Stomach (tissue), 4 donors: Measurements from ENCODE around the gene SCAMP5.

Source experiments
- EP300 ChIP-seq: sonication (generic); formaldehyde crosslinking; IDR thresholded peaks from one replicate; pipeline ENCODE4 v1.6.1; 2017; ENCODE audit warnings: antibody characterized with exemption
- POLR2AphosphoS5 ChIP-seq, 3 donors: sonication (generic); formaldehyde crosslinking; IDR thresholded peaks; one replicate each; pipeline ENCODE4 v1.6.1; 2016; ENCODE audit warnings: antibody characterized with exemption in 3 of 3
- TF ChIP-seq, protein P1 (sequence below), 7 experiments: fragments of 450-650 bp in 4 of 7; fragments of 200-600 bp in 3 of 7; sonication (generic) in 3 of 7; IDR thresholded peaks; one replicate each; pipeline ENCODE4 v1.5.1; 2016 to 2019; ENCODE audit warnings: antibody characterized with exemption in 7 of 7, control low read depth in 2 of 7, mild to moderate bottlenecking in 1 of 7

DNA sequence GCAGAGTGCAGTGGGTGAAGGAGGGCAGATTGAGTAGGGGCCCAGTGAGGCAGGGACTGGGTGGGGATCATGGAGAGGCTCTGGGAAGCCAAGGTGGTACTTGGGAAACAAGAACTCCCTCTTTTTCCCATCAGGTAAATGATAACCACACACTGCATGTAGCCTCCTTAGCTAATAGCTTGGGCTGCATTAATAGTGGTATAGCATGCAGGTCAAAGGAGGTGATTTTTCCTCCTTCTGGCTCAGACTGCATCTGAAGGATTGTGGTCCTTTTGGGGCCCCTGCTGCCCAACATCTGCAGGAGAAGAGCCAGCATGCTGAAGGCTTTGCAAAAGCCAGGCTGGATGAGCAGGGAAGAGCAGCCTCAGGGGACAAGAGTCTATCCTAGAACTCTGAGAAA is 73.4 kb downstream of the SCAMP5 start:
- no peak for TF ChIP-seq EP300
- TF ChIP-seq, protein P1, sequence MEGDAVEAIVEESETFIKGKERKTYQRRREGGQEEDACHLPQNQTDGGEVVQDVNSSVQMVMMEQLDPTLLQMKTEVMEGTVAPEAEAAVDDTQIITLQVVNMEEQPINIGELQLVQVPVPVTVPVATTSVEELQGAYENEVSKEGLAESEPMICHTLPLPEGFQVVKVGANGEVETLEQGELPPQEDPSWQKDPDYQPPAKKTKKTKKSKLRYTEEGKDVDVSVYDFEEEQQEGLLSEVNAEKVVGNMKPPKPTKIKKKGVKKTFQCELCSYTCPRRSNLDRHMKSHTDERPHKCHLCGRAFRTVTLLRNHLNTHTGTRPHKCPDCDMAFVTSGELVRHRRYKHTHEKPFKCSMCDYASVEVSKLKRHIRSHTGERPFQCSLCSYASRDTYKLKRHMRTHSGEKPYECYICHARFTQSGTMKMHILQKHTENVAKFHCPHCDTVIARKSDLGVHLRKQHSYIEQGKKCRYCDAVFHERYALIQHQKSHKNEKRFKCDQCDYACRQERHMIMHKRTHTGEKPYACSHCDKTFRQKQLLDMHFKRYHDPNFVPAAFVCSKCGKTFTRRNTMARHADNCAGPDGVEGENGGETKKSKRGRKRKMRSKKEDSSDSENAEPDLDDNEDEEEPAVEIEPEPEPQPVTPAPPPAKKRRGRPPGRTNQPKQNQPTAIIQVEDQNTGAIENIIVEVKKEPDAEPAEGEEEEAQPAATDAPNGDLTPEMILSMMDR (IDR thresholded peaks at IDR 0.05), result no peak
- TF ChIP-seq POLR2AphosphoS5 (IDR thresholded peaks at IDR 0.05), result no peak
